ENCODE data around the gene GPR137.

The GPR137 gene

GRCh38 chr11:64255135-64256128 lies 30.2 kb upstream of the GPR137 start:
- H3K4me3 ChIP-seq (ENCODE audit: insufficient read length, low read depth): no peak overlapping the region
- DNase-seq (ENCODE audit: low read depth, low spot score): no peak
- H3K27me3 ChIP-seq (ENCODE audit: insufficient read depth, insufficient read length): no peaks in the 10 kb centered on the region
- H3K9ac ChIP-seq (ENCODE audit: insufficient read length, low read depth): no peak overlapping the region
- peaks cover 66% of the 10 kb centered on the region for H3K36me3 ChIP-seq (ENCODE audit: insufficient read depth, insufficient read length, low read length)
- H3K9me3 ChIP-seq (ENCODE audit: insufficient read depth, low read length): no peaks in the 10 kb centered on the region
- TF ChIP-seq ZNF274 (IDR thresholded peaks at IDR 0.05; ENCODE audit: low read depth, low read length) (no peak), YY1 (IDR thresholded peaks at IDR 0.05; ENCODE audit: insufficient read depth, insufficient read length) (no peak), SUZ12 (IDR thresholded peaks at IDR 0.05; ENCODE audit: extremely low read depth, insufficient read depth, insufficient read length) (no peak)
- H3K4me1 ChIP-seq (ENCODE audit: insufficient read depth, insufficient read length): peaks cover 18% of the 10 kb centered on the region

- peaks cover 70% of the 10 kb centered on the region for H3K36me3 ChIP-seq (ENCODE audit: insufficient read depth, insufficient read length, low read length)
- H3K27me3 ChIP-seq (ENCODE audit: insufficient read depth, insufficient read length): no peaks in the 10 kb centered on the region
- TF ChIP-seq SUZ12 (IDR thresholded peaks at IDR 0.05; ENCODE audit: extremely low read depth, insufficient read depth, insufficient read length) (no peak), ZNF274 (IDR thresholded peaks at IDR 0.05; ENCODE audit: low read depth, low read length) (no peak), YY1 (IDR thresholded peaks at IDR 0.05; ENCODE audit: insufficient read depth, insufficient read length) (no peak)
- no peak for DNase-seq (ENCODE audit: low read depth, low spot score)
- no peaks in the 10 kb centered on the region for H3K9me3 ChIP-seq (ENCODE audit: insufficient read depth, low read length)
- peaks cover 12% of the 10 kb centered on the region for H3K4me1 ChIP-seq (ENCODE audit: insufficient read depth, insufficient read length)
- no peak overlapping the region for H3K4me3 ChIP-seq (ENCODE audit: insufficient read length, low read depth)
- no peak overlapping the region for H3K9ac ChIP-seq (ENCODE audit: insufficient read length, low read depth)
These were observed 29.3 kb upstream of the GPR137 start for GRCh38 chr11:64256300-64256699.

- DNase-seq (ENCODE audit: low read depth, low spot score): no peak
- peaks cover 13% of the 10 kb centered on the region for H3K4me1 ChIP-seq (ENCODE audit: insufficient read depth, insufficient read length)
- no peak overlapping the region for H3K4me3 ChIP-seq (ENCODE audit: insufficient read length, low read depth)
- H3K36me3 ChIP-seq (ENCODE audit: insufficient read depth, insufficient read length, low read length): peaks cover 85% of the 10 kb centered on the region
- no peaks in the 10 kb centered on the region for H3K9me3 ChIP-seq (ENCODE audit: insufficient read depth, low read length)
- TF ChIP-seq SUZ12 (IDR thresholded peaks at IDR 0.05; ENCODE audit: extremely low read depth, insufficient read depth, insufficient read length) (no peak), YY1 (IDR thresholded peaks at IDR 0.05; ENCODE audit: insufficient read depth, insufficient read length) (no peak), ZNF274 (IDR thresholded peaks at IDR 0.05; ENCODE audit: low read depth, low read length) (no peak)
- H3K9ac ChIP-seq (ENCODE audit: insufficient read length, low read depth): no peak overlapping the region
- H3K27me3 ChIP-seq (ENCODE audit: insufficient read depth, insufficient read length): no peaks in the 10 kb centered on the region
These were observed 27.3 kb upstream of the GPR137 start for GRCh38 chr11:64258356-64258755.

- Histone ChIP-seq H3K4me1 (ENCODE audit: insufficient read depth, insufficient read length) (peaks cover 17% of the 10 kb centered on the region), H3K4me3 (ENCODE audit: insufficient read length, low read depth) (no peak overlapping the region), H3K9ac (ENCODE audit: insufficient read length, low read depth) (no peak overlapping the region), H3K36me3 (ENCODE audit: insufficient read depth, insufficient read length, low read length) (peaks cover 87% of the 10 kb centered on the region), H3K9me3 (ENCODE audit: insufficient read depth, low read length) (no peaks in the 10 kb centered on the region), H3K27me3 (ENCODE audit: insufficient read depth, insufficient read length) (no peaks in the 10 kb centered on the region)
- TF ChIP-seq YY1 (IDR thresholded peaks at IDR 0.05; ENCODE audit: insufficient read depth, insufficient read length): no peak
- no peak for TF ChIP-seq ZNF274 (IDR thresholded peaks at IDR 0.05; ENCODE audit: low read depth, low read length)
- no peak for TF ChIP-seq SUZ12 (IDR thresholded peaks at IDR 0.05; ENCODE audit: extremely low read depth, insufficient read depth, insufficient read length)
- DNase-seq (ENCODE audit: low read depth, low spot score): no peak
These were observed 26.6 kb upstream of the GPR137 start for GRCh38 chr11:64258946-64259532.

GRCh38 chr11:64259533-64260067 lies 26.0 kb upstream of the GPR137 start:
- DNase-seq (ENCODE audit: low read depth, low spot score): no peak
- Histone ChIP-seq H3K4me3 (ENCODE audit: insufficient read length, low read depth) (no peak overlapping the region), H3K9ac (ENCODE audit: insufficient read length, low read depth) (no peak overlapping the region), H3K27me3 (ENCODE audit: insufficient read depth, insufficient read length) (no peaks in the 10 kb centered on the region), H3K9me3 (ENCODE audit: insufficient read depth, low read length) (no peaks in the 10 kb centered on the region), H3K4me1 (ENCODE audit: insufficient read depth, insufficient read length) (peaks cover 20% of the 10 kb centered on the region), H3K36me3 (ENCODE audit: insufficient read depth, insufficient read length, low read length) (peaks cover 87% of the 10 kb centered on the region)
- TF ChIP-seq ZNF274 (IDR thresholded peaks at IDR 0.05; ENCODE audit: low read depth, low read length) (no peak), YY1 (IDR thresholded peaks at IDR 0.05; ENCODE audit: insufficient read depth, insufficient read length) (no peak), SUZ12 (IDR thresholded peaks at IDR 0.05; ENCODE audit: extremely low read depth, insufficient read depth, insufficient read length) (no peak)

GRCh38 chr11:64260147-64260708 lies 25.4 kb upstream of the GPR137 start:
- no peaks in the 10 kb centered on the region for H3K9me3 ChIP-seq (ENCODE audit: insufficient read depth, low read length)
- peaks cover 84% of the 10 kb centered on the region for H3K36me3 ChIP-seq (ENCODE audit: insufficient read depth, insufficient read length, low read length)
- no peak overlapping the region for H3K4me3 ChIP-seq (ENCODE audit: insufficient read length, low read depth)

More at GRCh38 chr11:64260147-64260708, 25.4 kb upstream of the GPR137 start:
- Histone ChIP-seq H3K27me3 (ENCODE audit: insufficient read depth, insufficient read length) (no peaks in the 10 kb centered on the region), H3K9ac (ENCODE audit: insufficient read length, low read depth) (no peak overlapping the region), H3K4me1 (ENCODE audit: insufficient read depth, insufficient read length) (peaks cover 20% of the 10 kb centered on the region)
- TF ChIP-seq YY1 (IDR thresholded peaks at IDR 0.05; ENCODE audit: insufficient read depth, insufficient read length) (no peak), SUZ12 (IDR thresholded peaks at IDR 0.05; ENCODE audit: extremely low read depth, insufficient read depth, insufficient read length) (no peak), ZNF274 (IDR thresholded peaks at IDR 0.05; ENCODE audit: low read depth, low read length) (no peak)
- DNase-seq (ENCODE audit: low read depth, low spot score): no peak
